ENCODE data around the gene TOLLIP.

TOLLIP gene

GRCh38 chr11:1310772-1311468, 1.5 kb upstream of the TOLLIP start:
- no peak for DNase-seq

- no peak for DNase-seq
Measured at GRCh38 chr11:1310318-1310687, 871 bp upstream of the TOLLIP start.

- no peak for DNase-seq
Measured at GRCh38 chr11:1308743-1309497, 512 bp downstream of the TOLLIP start.

- no peak for DNase-seq
Measured at GRCh38 chr11:1307998-1308742, 1.3 kb downstream of the TOLLIP start.

- no peak for DNase-seq
Measured at GRCh38 chr11:1307163-1307870, 2.1 kb downstream of the TOLLIP start.

GRCh38 chr11:1306186-1307162, 3.0 kb downstream of the TOLLIP start:
- no peak for DNase-seq

GRCh38 chr11:1305501-1306056, 3.9 kb downstream of the TOLLIP start:
- DNase-seq = no peak

- no peak for DNase-seq
Measured at GRCh38 chr11:1305063-1305495, 4.4 kb downstream of the TOLLIP start.

GRCh38 chr11:1304380-1304779, 5.1 kb downstream of the TOLLIP start:
- no peak for DNase-seq

GRCh38 chr11:1303973-1304372, 5.5 kb downstream of the TOLLIP start:
- DNase-seq = no peak

GRCh38 chr11:1303126-1303821, 6.2 kb downstream of the TOLLIP start:
- no peak for DNase-seq

GRCh38 chr11:1302461-1303125, 6.8 kb downstream of the TOLLIP start:
- no peak for DNase-seq

- no peak for DNase-seq
Measured at GRCh38 chr11:1302041-1302460, 7.4 kb downstream of the TOLLIP start.

GRCh38 chr11:1301220-1302000, 8.0 kb downstream of the TOLLIP start:
- no peak for DNase-seq

- DNase-seq = no peak
Measured at GRCh38 chr11:1300569-1301187, 8.8 kb downstream of the TOLLIP start.

GRCh38 chr11:1300121-1300520, 9.3 kb downstream of the TOLLIP start:
- DNase-seq = no peak

- no peak for DNase-seq
Measured at GRCh38 chr11:1299621-1300020, 9.8 kb downstream of the TOLLIP start.

GRCh38 chr11:1298695-1299492, 10.5 kb downstream of the TOLLIP start:
- no peak for DNase-seq
